ENCODE measurements around the gene CANT1. TPM values are rescaled to one million over a fixed set of nuclear protein-coding genes. Genes with fewer than 3 reads are reported as not detected.

Gene CANT1
- total RNA-seq, 1 experiment from 2014 or later = 62.5 TPM

DNA sequence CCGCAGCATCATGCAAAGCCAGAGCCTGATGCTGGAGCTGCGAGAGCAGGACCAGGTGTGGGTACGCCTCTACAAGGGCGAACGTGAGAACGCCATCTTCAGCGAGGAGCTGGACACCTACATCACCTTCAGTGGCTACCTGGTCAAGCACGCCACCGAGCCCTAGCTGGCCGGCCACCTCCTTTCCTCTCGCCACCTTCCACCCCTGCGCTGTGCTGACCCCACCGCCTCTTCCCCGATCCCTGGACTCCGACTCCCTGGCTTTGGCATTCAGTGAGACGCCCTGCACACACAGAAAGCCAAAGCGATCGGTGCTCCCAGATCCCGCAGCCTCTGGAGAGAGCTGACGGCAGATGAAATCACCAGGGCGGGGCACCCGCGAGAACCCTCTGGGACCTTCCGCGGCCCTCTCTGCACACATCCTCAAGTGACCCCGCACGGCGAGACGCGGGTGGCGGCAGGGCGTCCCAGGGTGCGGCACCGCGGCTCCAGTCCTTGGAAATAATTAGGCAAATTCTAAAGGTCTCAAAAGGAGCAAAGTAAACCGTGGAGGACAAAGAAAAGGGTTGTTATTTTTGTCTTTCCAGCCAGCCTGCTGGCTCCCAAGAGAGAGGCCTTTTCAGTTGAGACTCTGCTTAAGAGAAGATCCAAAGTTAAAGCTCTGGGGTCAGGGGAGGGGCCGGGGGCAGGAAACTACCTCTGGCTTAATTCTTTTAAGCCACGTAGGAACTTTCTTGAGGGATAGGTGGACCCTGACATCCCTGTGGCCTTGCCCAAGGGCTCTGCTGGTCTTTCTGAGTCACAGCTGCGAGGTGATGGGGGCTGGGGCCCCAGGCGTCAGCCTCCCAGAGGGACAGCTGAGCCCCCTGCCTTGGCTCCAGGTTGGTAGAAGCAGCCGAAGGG is 38.6 kb upstream of the CANT1 start:
- Mint-ChIP-seq H3K9me3 (ENCODE audit: unreplicated experiment) (no peaks in the 10 kb centered on the region), H3K4me1 (ENCODE audit: insufficient read depth, unreplicated experiment) (peaks cover 17% of the 10 kb centered on the region), H3K4me3 (ENCODE audit: unreplicated experiment) (no peak overlapping the region), H3K27ac (ENCODE audit: low read depth, unreplicated experiment) (no peak overlapping the region), H3K36me3 (ENCODE audit: insufficient read depth, unreplicated experiment) (no peaks in the 10 kb centered on the region), H3K27me3 (ENCODE audit: insufficient read depth, unreplicated experiment) (peaks cover 30% of the 10 kb centered on the region)
- TF ChIP-seq, protein P1, sequence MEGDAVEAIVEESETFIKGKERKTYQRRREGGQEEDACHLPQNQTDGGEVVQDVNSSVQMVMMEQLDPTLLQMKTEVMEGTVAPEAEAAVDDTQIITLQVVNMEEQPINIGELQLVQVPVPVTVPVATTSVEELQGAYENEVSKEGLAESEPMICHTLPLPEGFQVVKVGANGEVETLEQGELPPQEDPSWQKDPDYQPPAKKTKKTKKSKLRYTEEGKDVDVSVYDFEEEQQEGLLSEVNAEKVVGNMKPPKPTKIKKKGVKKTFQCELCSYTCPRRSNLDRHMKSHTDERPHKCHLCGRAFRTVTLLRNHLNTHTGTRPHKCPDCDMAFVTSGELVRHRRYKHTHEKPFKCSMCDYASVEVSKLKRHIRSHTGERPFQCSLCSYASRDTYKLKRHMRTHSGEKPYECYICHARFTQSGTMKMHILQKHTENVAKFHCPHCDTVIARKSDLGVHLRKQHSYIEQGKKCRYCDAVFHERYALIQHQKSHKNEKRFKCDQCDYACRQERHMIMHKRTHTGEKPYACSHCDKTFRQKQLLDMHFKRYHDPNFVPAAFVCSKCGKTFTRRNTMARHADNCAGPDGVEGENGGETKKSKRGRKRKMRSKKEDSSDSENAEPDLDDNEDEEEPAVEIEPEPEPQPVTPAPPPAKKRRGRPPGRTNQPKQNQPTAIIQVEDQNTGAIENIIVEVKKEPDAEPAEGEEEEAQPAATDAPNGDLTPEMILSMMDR (IDR thresholded peaks at IDR 0.05; ENCODE audit: unreplicated experiment) = no peak
- BruUV-seq (replicated peaks) = no TSS peak
- intact Hi-C loops (cut with micrococcal nuclease) = no loop called here
- CTCF ChIA-PET = interaction anchor here (0.6 to 7.2 kb wide), 4 partner anchors 12 to 344 kb away, joined by 3 to 73 read pairs (median 4); partner anchors contain the start of gene CANT1
- POLR2A ChIA-PET = no interaction called here
- no peak for DNase-seq (ENCODE audit: unreplicated experiment)

DNA sequence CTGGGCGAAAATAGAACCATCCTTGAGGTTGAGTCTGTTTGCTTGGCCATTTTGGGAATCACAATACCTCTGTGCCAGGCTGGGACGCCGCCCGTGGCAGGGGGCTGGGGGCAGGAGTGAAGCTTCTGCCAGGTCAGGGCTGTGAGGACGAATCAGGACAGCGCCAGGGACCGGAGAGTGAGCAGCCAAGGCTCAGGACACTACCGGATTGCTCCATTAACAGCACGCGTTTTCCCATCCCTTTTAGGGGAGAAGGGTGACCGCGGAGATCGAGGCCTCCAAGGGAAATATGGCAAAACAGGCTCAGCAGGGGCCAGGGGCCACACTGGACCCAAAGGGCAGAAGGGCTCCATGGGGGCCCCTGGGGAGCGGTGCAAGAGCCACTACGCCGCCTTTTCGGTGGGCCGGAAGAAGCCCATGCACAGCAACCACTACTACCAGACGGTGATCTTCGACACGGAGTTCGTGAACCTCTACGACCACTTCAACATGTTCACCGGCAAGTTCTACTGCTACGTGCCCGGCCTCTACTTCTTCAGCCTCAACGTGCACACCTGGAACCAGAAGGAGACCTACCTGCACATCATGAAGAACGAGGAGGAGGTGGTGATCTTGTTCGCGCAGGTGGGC is 37.8 kb upstream of the CANT1 start:
- ChIA-PET POLR2A (no interaction called here), CTCF (interaction anchor here (0.6 to 7.2 kb wide), 5 partner anchors 14 to 345 kb away, joined by 4 to 73 read pairs (median 4); no protein-coding TSS in a partner anchor)
- H3K27me3 Mint-ChIP-seq (ENCODE audit: insufficient read depth, unreplicated experiment) = peaks cover 37% of the 10 kb centered on the region
- no peaks in the 10 kb centered on the region for H3K36me3 Mint-ChIP-seq (ENCODE audit: insufficient read depth, unreplicated experiment)
- no peaks in the 10 kb centered on the region for H3K9me3 Mint-ChIP-seq (ENCODE audit: unreplicated experiment)
- peaks cover 14% of the 10 kb centered on the region for H3K4me1 Mint-ChIP-seq (ENCODE audit: insufficient read depth, unreplicated experiment)
- intact Hi-C loops (cut with micrococcal nuclease) = no loop called here
- BruUV-seq (replicated peaks) = no TSS peak
- no peak overlapping the region for H3K27ac Mint-ChIP-seq (ENCODE audit: low read depth, unreplicated experiment)
- DNase-seq (ENCODE audit: unreplicated experiment) = no peak
- TF ChIP-seq, protein P1 (IDR thresholded peaks at IDR 0.05; ENCODE audit: unreplicated experiment) = no peak
- no peak overlapping the region for H3K4me3 Mint-ChIP-seq (ENCODE audit: unreplicated experiment)

DNA sequence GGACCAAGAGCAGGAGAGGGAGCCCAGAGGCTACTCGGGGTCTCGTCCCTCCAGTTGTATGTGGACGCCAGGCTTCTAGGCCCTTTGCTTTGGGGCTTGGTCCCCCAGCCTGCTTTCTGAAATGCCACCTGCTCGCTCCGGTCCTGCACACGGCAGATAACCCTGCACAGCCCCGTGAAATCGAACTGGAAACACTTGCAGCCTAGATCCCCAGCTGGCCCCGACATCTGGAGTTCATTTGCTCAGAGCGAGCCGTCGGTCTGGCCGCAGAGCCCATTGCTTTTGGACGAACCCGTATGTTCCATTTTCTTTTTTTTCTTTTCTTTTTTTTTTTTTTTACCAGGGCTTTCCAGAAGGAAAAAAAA is 37.3 kb upstream of the CANT1 start:
- no peak for DNase-seq (ENCODE audit: unreplicated experiment)
- intact Hi-C loops (cut with micrococcal nuclease) = loop anchor here (1.0 kb wide), 2 partner anchors 35 to 346 kb away; no protein-coding TSS in a partner anchor
- H3K4me1 Mint-ChIP-seq (ENCODE audit: insufficient read depth, unreplicated experiment) = peaks cover 14% of the 10 kb centered on the region
- ChIA-PET POLR2A (no interaction called here), CTCF (interaction anchor here (0.7 to 7.2 kb wide), 4 partner anchors 9 to 40 kb away, joined by 4 to 73 read pairs (median 9); no protein-coding TSS in a partner anchor)
- TF ChIP-seq, protein P1 (IDR thresholded peaks at IDR 0.05; ENCODE audit: unreplicated experiment) = no peak
- H3K9me3 Mint-ChIP-seq (ENCODE audit: unreplicated experiment) = no peaks in the 10 kb centered on the region
- no peak overlapping the region for H3K27ac Mint-ChIP-seq (ENCODE audit: low read depth, unreplicated experiment)
- H3K27me3 Mint-ChIP-seq (ENCODE audit: insufficient read depth, unreplicated experiment) = peaks cover 37% of the 10 kb centered on the region
- no peaks in the 10 kb centered on the region for H3K36me3 Mint-ChIP-seq (ENCODE audit: insufficient read depth, unreplicated experiment)
- no TSS peak for BruUV-seq (replicated peaks)
- H3K4me3 Mint-ChIP-seq (ENCODE audit: unreplicated experiment) = no peak overlapping the region

Data from MCF 10A (cell line).